Right cardiac atrium (tissue), 5 donors: ENCODE data around the gene WFDC12. TPM values are rescaled to one million over a fixed set of nuclear protein-coding genes. Genes with fewer than 3 reads are reported as not detected.

Experiments used
- ATAC-seq, 2 donors: fragments of 200-7000 bp; cut with Tn5 transposase; one replicate each; pipeline versions ENCODE4 v1.8.0 to v1.9.1; 2020; ENCODE audit warnings: moderate library complexity in 2 of 2, mild to moderate bottlenecking in 1 of 2
- DNase-seq, 3 donors: peaks; one replicate each; pipeline ENCODE4 v3.0.0-alpha.2; 2020
- H3K27ac ChIP-seq: one replicate; pipeline ENCODE4 v1.5.1; 2013; ENCODE audit warnings: mild to moderate bottlenecking, low read length, control low read depth, moderate library complexity
- H3K27me3 ChIP-seq: one replicate; pipeline ENCODE4 v1.6.1; 2013; ENCODE audit not compliant: control insufficient read depth, insufficient read depth
- H3K4me1 ChIP-seq: one replicate; pipeline ENCODE4 v1.6.1; 2013; ENCODE audit warnings: low read length; ENCODE audit not compliant: control insufficient read depth, insufficient read depth
- H3K4me3 ChIP-seq: one replicate; pipeline ENCODE4 v1.5.1; 2013; ENCODE audit warnings: low read length, control low read depth
- H3K9me3 ChIP-seq: one replicate; pipeline ENCODE4 v1.6.1; 2013; ENCODE audit warnings: low read length; ENCODE audit not compliant: control insufficient read depth
- WGBS: extraction: QIAGEN DNeasy Blood & Tissue Kit; methylation state at CpG from one replicate; pipeline ENCODE4 v1.1.7; 2013; 5-methylcytosine and 5-hydroxymethylcytosine counted together
- intact Hi-C, 4 donors: fragments of 100-400 bp; cut with DNase I; formaldehyde crosslinking; loops; one replicate each; pipeline versions ENCODE4 v1.11.0 to v1.14.0; 2022 to 2023
- polyA plus RNA-seq: library from polyadenylated mRNA; stranded (reverse); fragments of 200-250 nt; gene quantifications from one replicate; pipeline ENCODE4 v1.2.3, GENCODE V29; 2013
- total RNA-seq, 4 donors: library from RNA; stranded (reverse); fragmentation: NEBNext Ultra II Directional; extraction: Animal tissue kit (Norgen Biotek cat#: 25700); gene quantifications; one replicate each; pipeline ENCODE4 v1.2.1, GENCODE V29; 2021
- donor health status: healthy with polysubstance abuse.
- donor health status: DM: no; HTN: yes; CAD: no.
- donor health status: DM: no; HTN: no; CAD: no.
- donor health status: DM: no; HTN: yes; CAD: no; lungs with severe emphysema.
- donor health status: DM: yes; HTN: yes; CAD: no.

WFDC12 gene
- total and polyA plus RNA-seq, 5 donors, result not detected

DNA sequence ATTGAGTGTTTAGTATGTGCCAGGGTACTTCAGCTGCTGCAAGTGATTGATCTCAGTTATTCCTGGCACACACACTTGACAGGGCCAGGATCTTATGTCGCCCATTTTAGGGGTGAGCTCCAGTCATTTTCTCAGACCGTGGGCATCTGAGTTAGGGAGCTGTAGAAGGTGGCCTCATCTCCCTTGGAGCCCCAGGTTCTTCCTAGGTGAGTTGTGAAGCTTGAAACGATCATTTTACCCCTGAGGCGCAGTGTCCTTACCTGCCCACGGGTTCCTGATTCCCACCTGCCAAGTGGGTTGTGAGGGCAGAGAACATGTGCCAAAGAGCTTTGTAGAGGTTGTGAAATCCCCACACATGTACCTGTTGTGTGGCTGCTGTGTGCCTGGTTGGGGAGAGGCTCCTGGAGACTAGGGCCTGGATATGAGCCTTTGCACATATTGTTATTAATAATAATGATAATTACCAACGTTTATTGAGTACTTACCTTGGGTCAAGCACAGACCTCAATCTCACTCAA is 22.9 kb downstream of the WFDC12 start:
- ATAC-seq (no peak), DNase-seq (no peak)
- no peaks in the 10 kb centered on the region for H3K9me3 ChIP-seq
- intact Hi-C loops, result no loop called here
- WGBS, result 66% methylated on average over 6 of the region's 6 CpGs
- no peaks in the 10 kb centered on the region for H3K27me3 ChIP-seq
- no peak overlapping the region for H3K27ac ChIP-seq
- H3K4me1 ChIP-seq, result no peaks in the 10 kb centered on the region
- H3K4me3 ChIP-seq, result no peak overlapping the region

DNA sequence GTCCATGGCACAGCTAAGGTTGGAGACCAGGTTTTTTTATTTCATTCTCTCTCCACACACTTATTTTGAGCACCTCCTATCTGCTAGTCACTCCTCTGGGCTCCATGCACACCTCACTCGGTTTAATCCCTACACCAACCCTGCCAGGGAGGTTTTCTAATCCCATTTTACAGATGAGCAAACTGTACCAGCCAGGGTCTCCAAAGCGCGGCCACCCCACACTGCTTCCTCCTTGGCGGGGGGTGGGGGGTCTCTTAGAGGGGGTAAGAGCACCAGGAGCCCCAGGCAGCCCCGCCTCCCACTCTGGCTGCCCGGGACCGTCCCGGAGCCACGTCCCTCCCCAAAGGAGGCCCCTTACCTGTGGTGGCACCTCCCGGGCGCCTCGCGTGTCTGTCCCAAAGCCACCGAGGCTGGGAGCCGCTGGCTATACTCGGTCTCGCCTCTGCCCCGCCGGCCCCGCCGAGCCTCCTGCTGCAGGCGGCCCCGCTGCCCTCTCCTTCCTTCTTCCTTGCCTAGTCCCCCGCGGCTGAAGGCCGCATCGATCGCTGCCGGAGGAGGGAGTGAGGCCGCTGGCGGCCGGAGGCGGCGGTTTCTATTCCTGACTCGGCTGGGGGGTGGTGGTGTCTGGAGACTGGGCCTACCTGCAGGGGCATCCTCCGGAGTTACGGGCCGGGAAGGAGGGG is 23.6 kb downstream of the WFDC12 start, which contains the start of gene KCNS1:
Gene KCNS1, minus strand, starts transcription at position 565 of the 683 bp plus-strand sequence. CDS start 1,891 bp downstream, outside the sequence.
- H3K4me1 ChIP-seq, result no peaks in the 10 kb centered on the region
- intact Hi-C loops, result no loop called here
- H3K27ac ChIP-seq, result no peak within 1 kb of the TSS
- no peaks in the 10 kb centered on the region for H3K27me3 ChIP-seq
- H3K9me3 ChIP-seq, result no peaks in the 10 kb centered on the region
- 6% methylated on average over 38 of the region's 38 CpGs for WGBS
- peak in 2 of 3 donors; percentile 49 to 59 for DNase-seq
- H3K4me3 ChIP-seq, result no peak within 1 kb of the TSS
- peak in 1 of 2 donors; percentile 17 for ATAC-seq

- DNase-seq (peak in 2 of 3 donors; percentile 31 to 72), ATAC-seq (peak; percentile 10 to 22)
- no peak overlapping the region for H3K27ac ChIP-seq
- peak overlapping the region; percentile 2 for H3K4me3 ChIP-seq
- WGBS, result 6% methylated on average over 91 of the region's 91 CpGs
- intact Hi-C loops, result loop anchor here (5.0 to 10.0 kb wide), 5 partner anchors 51 to 194 kb away; no protein-coding TSS in a partner anchor
- no peaks in the 10 kb centered on the region for H3K9me3 ChIP-seq
- no peaks in the 10 kb centered on the region for H3K4me1 ChIP-seq
- no peaks in the 10 kb centered on the region for H3K27me3 ChIP-seq
Observed at GRCh38 chr20:45098103-45098773, 26.0 kb downstream of the WFDC12 start.

GRCh38 chr20:45097485-45098102 is 26.7 kb downstream of the WFDC12 start:
- Histone ChIP-seq H3K4me1 (no peaks in the 10 kb centered on the region), H3K9me3 (no peaks in the 10 kb centered on the region), H3K27ac (no peak overlapping the region), H3K4me3 (peak overlapping the region; percentile 2), H3K27me3 (no peaks in the 10 kb centered on the region)
- intact Hi-C loops, result loop anchor here (2.0 to 10.0 kb wide), 6 partner anchors 50 to 195 kb away; no protein-coding TSS in a partner anchor
- DNase-seq (peak in 2 of 3 donors; percentile 57 to 58), ATAC-seq (no peak)
- WGBS, result 25% methylated on average over 56 of the region's 56 CpGs

DNA sequence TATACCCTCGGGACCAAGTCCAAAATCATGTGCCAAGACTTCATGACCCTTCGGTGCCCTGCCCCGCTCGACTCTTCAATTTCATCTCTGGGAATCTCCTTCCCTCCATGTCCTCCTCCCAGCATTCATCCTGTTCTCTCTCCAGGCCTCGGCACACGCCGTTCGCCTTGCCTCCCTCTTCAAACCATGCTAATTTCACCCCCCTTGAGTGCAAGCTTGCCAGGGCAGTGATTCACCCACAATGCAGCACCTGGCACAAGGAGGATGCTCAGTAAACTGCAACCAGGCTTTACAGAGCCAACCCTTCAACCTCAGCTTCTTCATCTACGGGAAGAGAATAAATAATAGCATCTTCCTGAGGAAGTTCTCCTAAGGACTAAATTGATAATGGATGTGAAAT is 27.5 kb downstream of the WFDC12 start:
- 75% methylated on average over 9 of the region's 9 CpGs for WGBS
- DNase-seq, result no peak
- intact Hi-C loops, result loop anchor here (2.0 to 10.0 kb wide), 6 partner anchors 49 to 196 kb away; no protein-coding TSS in a partner anchor
- H3K27me3 ChIP-seq, result no peaks in the 10 kb centered on the region
- no peak for ATAC-seq
- H3K27ac ChIP-seq, result no peak overlapping the region
- no peak overlapping the region for H3K4me3 ChIP-seq
- no peaks in the 10 kb centered on the region for H3K9me3 ChIP-seq
- H3K4me1 ChIP-seq, result no peaks in the 10 kb centered on the region

DNA sequence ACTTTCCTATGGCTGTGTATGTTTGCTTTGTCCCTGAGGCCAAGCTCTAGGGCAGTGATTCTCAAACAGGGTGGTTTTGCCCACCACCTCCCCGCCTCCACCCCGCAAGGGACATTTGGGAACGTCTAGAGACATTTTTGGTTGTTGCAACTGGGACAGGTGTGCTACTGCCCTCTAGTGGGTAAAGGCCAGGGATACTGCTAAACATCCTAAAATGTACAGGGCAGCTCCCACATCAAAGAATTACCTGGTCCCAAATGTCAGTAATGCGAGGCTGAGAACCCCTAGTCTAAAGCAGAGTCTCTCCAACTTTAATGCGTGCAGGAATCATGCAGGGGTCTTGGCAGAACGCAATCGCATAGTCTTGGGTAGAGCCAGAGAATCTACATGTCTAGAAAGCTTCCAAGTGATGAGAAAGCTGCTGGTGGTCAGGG is 28.4 kb downstream of the WFDC12 start:
- H3K27ac ChIP-seq, result no peak overlapping the region
- H3K27me3 ChIP-seq, result no peaks in the 10 kb centered on the region
- intact Hi-C loops, result loop anchor here (2.0 to 10.0 kb wide), 6 partner anchors 49 to 196 kb away; no protein-coding TSS in a partner anchor
- H3K4me1 ChIP-seq, result no peaks in the 10 kb centered on the region
- 5% methylated on average over 7 of the region's 7 CpGs for WGBS
- ATAC-seq, result peak in 1 of 2 donors; percentile 62
- no peak overlapping the region for H3K4me3 ChIP-seq
- no peaks in the 10 kb centered on the region for H3K9me3 ChIP-seq
- peak in 2 of 3 donors; percentile 31 to 56 for DNase-seq

- WGBS, result 92% methylated on average over 11 of the region's 11 CpGs
- no peak overlapping the region for H3K4me3 ChIP-seq
- H3K27ac ChIP-seq, result no peak overlapping the region
- DNase-seq (no peak), ATAC-seq (no peak)
- intact Hi-C loops, result loop anchor here (5.0 to 10.0 kb wide), 5 partner anchors 48 to 197 kb away; no protein-coding TSS in a partner anchor
- no peaks in the 10 kb centered on the region for H3K27me3 ChIP-seq
- H3K4me1 ChIP-seq, result no peaks in the 10 kb centered on the region
- no peaks in the 10 kb centered on the region for H3K9me3 ChIP-seq
Observed at GRCh38 chr20:45094864-45095574, 29.2 kb downstream of the WFDC12 start.

DNA sequence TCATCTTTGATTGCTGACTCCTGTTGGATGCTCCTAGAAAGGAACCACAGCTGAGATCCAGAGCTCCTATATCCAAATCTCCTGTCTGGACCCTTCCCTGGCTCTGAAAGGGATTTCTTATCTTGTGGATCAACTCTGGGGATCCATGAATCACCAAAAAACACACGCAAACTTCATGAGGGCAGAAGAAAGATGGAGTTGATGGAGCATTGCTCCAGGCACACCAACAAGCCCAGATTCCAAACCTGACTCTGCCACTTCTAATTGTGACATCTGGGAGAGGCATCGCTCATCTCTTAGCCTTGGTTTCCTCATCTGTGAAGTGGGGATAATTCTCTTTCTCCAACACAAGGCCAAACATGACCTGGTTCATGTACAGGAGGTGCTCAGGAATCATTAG is 30.1 kb downstream of the WFDC12 start:
- ATAC-seq, result no peak
- no peak overlapping the region for H3K27ac ChIP-seq
- no peak for DNase-seq
- no peaks in the 10 kb centered on the region for H3K4me1 ChIP-seq
- no peak overlapping the region for H3K4me3 ChIP-seq
- H3K9me3 ChIP-seq, result no peaks in the 10 kb centered on the region
- intact Hi-C loops, result loop anchor here in 2 of 4 donors (10.0 kb wide), 2 partner anchors 49 to 89 kb away; no protein-coding TSS in a partner anchor
- 95% methylated on average over 2 of the region's 2 CpGs for WGBS
- H3K27me3 ChIP-seq, result no peaks in the 10 kb centered on the region

DNA sequence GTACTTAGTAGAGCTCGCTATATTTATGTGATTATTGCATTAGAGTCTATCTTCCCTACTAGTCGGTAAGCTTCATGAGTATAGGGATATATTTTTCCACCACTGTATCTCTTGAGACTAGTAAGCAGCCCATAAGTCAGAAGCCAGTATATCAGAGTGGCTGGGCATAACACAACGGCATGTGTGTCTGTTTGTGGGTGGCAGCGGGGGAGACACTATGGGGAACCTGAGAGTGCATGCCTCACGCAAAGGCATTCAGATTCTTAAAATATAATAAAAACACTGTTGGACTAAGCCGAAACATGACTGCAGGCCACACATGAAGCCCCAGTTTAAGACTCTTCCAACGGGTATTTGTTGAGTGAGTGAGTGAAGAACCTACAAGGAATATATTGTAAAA is 31.4 kb downstream of the WFDC12 start:
- ATAC-seq (no peak), DNase-seq (no peak)
- intact Hi-C loops, result loop anchor here in 2 of 4 donors (10.0 kb wide), 2 partner anchors 48 to 88 kb away; no protein-coding TSS in a partner anchor
- H3K4me3 ChIP-seq, result no peak overlapping the region
- 84% methylated on average over 7 of the region's 7 CpGs for WGBS
- no peak overlapping the region for H3K27ac ChIP-seq
- H3K27me3 ChIP-seq, result no peaks in the 10 kb centered on the region
- no peaks in the 10 kb centered on the region for H3K9me3 ChIP-seq
- H3K4me1 ChIP-seq, result no peaks in the 10 kb centered on the region

- H3K4me3 ChIP-seq, result no peak overlapping the region
- no peaks in the 10 kb centered on the region for H3K27me3 ChIP-seq
- H3K9me3 ChIP-seq, result no peaks in the 10 kb centered on the region
- no peak for ATAC-seq
- DNase-seq, result no peak
- no peaks in the 10 kb centered on the region for H3K4me1 ChIP-seq
- H3K27ac ChIP-seq, result no peak overlapping the region
- intact Hi-C loops, result loop anchor here in 2 of 4 donors (10.0 kb wide), 2 partner anchors 47 to 87 kb away; no protein-coding TSS in a partner anchor
- 78% methylated on average over 3 of the region's 3 CpGs for WGBS
Observed at GRCh38 chr20:45091366-45091765, 32.9 kb downstream of the WFDC12 start.
